Ovary (tissue), 3 donors: ENCODE measurements around the gene C2orf76.

Experiments used
- CTCF ChIP-seq, 3 donors: fragments of 450-650 bp in 2 of 3; fragments of 200-600 bp in 1 of 3; IDR thresholded peaks; one replicate each; pipeline versions ENCODE4 v1.5.1 to v1.8.0; 2016 to 2022; ENCODE audit warnings: antibody characterized with exemption in 3 of 3, mild to moderate bottlenecking in 1 of 3
- POLR2A ChIP-seq: fragments of 450-650 bp; IDR thresholded peaks from one replicate; pipeline ENCODE4 v1.6.1; 2017; ENCODE audit warnings: antibody characterized with exemption, mild to moderate bottlenecking, moderate library complexity
- donor health status: DM: no; HTN: no; CAD: no.

- TF ChIP-seq POLR2A (no peak), CTCF (IDR thresholded peaks at IDR 0.05) (no peak)
Measured at GRCh38 chr2:119352357-119352756, 14.3 kb downstream of the C2orf76 start.
